GM23248 (cell line): Measurements from ENCODE around the gene EMP2.

ENCODE experiments used
- EZH2 ChIP-seq: fragments of 200-600 bp; sonication (generic); IDR thresholded peaks from 2 replicates; pipeline ENCODE4 v1.6.1; 2018; ENCODE audit warnings: antibody characterized with exemption, mild to moderate bottlenecking; ENCODE audit not compliant: insufficient read depth, poor library complexity, severe bottlenecking
- EZH2phosphoT487 ChIP-seq: fragments of 200-600 bp; sonication (generic); IDR thresholded peaks from 2 replicates; pipeline ENCODE4 v1.6.1; 2018; ENCODE audit warnings: antibody characterized with exemption, moderate library complexity, mild to moderate bottlenecking, low read depth; ENCODE audit not compliant: insufficient read depth

- TF ChIP-seq EZH2 (no peak), EZH2phosphoT487 (no peak)
Observed at GRCh38 chr16:10590342-10590741, 9.9 kb upstream of the EMP2 start.
